ENCODE results near the gene MKKS. TPM values are rescaled to one million over a fixed set of nuclear protein-coding genes. Genes with fewer than 3 reads are reported as not detected.

Gene MKKS
- polyA plus RNA-seq, 1 of the 3 experiments (the other 2 are of a cell fraction), result 10.1 TPM

- TF ChIP-seq JUND (IDR thresholded peaks at IDR 0.05) (no peak), CTCF (IDR thresholded peaks at IDR 0.05) (no peak), PBX3 (IDR thresholded peaks at IDR 0.05) (no peak), NRF1 (IDR thresholded peaks at IDR 0.05; ENCODE audit: low read depth, low read length) (no peak)
Observed at GRCh38 chr20:10366898-10367692, 66.9 kb downstream of the MKKS start (continued).

GRCh38 chr20:10362674-10363073 is 71.3 kb downstream of the MKKS start:
- POLR2A ChIA-PET, result no interaction called here
- no peaks in the 10 kb centered on the region for H3K27me3 ChIP-seq (ENCODE audit: insufficient read depth)
- no peaks in the 10 kb centered on the region for H3K9me2 ChIP-seq
- no peak overlapping the region for H2AFZ ChIP-seq (ENCODE audit: low read depth)
- TF ChIP-seq FOXJ3 (CRISPR knock-in tag; IDR thresholded peaks at IDR 0.05) (no peak), MEF2A (IDR thresholded peaks at IDR 0.05; ENCODE audit: borderline replicate concordance, low read depth) (no peak), ELF1 (IDR thresholded peaks at IDR 0.05) (no peak), EP300 (IDR thresholded peaks at IDR 0.05; ENCODE audit: borderline replicate concordance in 1 of 2, low read depth in 1 of 2, low read length in 1 of 2) (no peak), USF1 (IDR thresholded peaks at IDR 0.05; ENCODE audit: borderline replicate concordance, low read depth) (no peak), MXI1 (IDR thresholded peaks at IDR 0.05; ENCODE audit: low read depth, low read length) (no peak), RXRA (IDR thresholded peaks at IDR 0.05; ENCODE audit: borderline replicate concordance, low read depth) (no peak), FOXM1 (IDR thresholded peaks at IDR 0.05; ENCODE audit: low read depth) (no peak), EZH2phosphoT487 (IDR thresholded peaks at IDR 0.05; ENCODE audit: borderline replicate concordance, low read depth) (no peak), RFX5 (IDR thresholded peaks at IDR 0.05; ENCODE audit: low read length) (no peak), TAF1 (IDR thresholded peaks at IDR 0.05; ENCODE audit: borderline replicate concordance, low read depth, low read length) (no peak), IRF3 (IDR thresholded peaks at IDR 0.05; ENCODE audit: low read depth, low read length) (no peak), POLR2AphosphoS5 (IDR thresholded peaks at IDR 0.05; ENCODE audit: low read depth, low read length) (no peak), NRF1 (IDR thresholded peaks at IDR 0.05; ENCODE audit: low read depth, low read length) (no peak), PBX3 (IDR thresholded peaks at IDR 0.05) (no peak), USF2 (IDR thresholded peaks at IDR 0.05; ENCODE audit: borderline replicate concordance, low read depth, low read length) (no peak), FOSL2 (IDR thresholded peaks at IDR 0.05; ENCODE audit: borderline replicate concordance, low read depth) (no peak), TEAD4 (IDR thresholded peaks at IDR 0.05; ENCODE audit: borderline replicate concordance, insufficient read depth) (no peak)
- no peak overlapping the region for H3K4me2 ChIP-seq
- H3K79me2 ChIP-seq (ENCODE audit: insufficient read depth), result no peaks in the 10 kb centered on the region
- WGBS (ENCODE audit: low lambda C conversion rate), result 87% methylated on average over 1 of the region's 1 CpG
- DNase-seq, result no peak
- H3K9me3 ChIP-seq, result no peaks in the 10 kb centered on the region
- H3K4me1 ChIP-seq (ENCODE audit: control insufficient read depth in 1 of 2, insufficient read depth in 2 of 2, low read depth in 1 of 2, low read length in 1 of 2), result no peaks in the 10 kb centered on the region
- no peak overlapping the region for H3K4me3 ChIP-seq (ENCODE audit: low read depth in 2 of 2, low read length in 1 of 2)
- CTCF ChIA-PET, result no interaction called here
- peaks cover 16% of the 10 kb centered on the region for H3F3A ChIP-seq (replicated peaks; ENCODE audit: insufficient read depth)
- H3K9ac ChIP-seq, result no peak overlapping the region
- H3K36me3 ChIP-seq (replicated peaks in 1 of 2; ENCODE audit: control insufficient read depth in 1 of 2, insufficient read depth in 2 of 2, low read length in 1 of 2), result no peaks in the 10 kb centered on the region
- no peaks in the 10 kb centered on the region for H4K20me1 ChIP-seq (ENCODE audit: insufficient read depth)
- no peak overlapping the region for H3K27ac ChIP-seq (ENCODE audit: low read depth in 2 of 2, low read length in 1 of 2)
